Uterus (tissue), 2 donors: ENCODE measurements around the gene DTX4.

Experiments used
- POLR2A ChIP-seq, 2 donors: fragments of 450-650 bp; IDR thresholded peaks; one replicate each; pipeline ENCODE4 v1.6.1; 2016; ENCODE audit warnings: antibody characterized with exemption in 2 of 2, mild to moderate bottlenecking in 1 of 2, moderate library complexity in 1 of 2
- TF ChIP-seq, protein P1 (sequence below), 4 experiments: fragments of 200-600 bp in 2 of 4; fragments of 450-650 bp in 2 of 4; sonication (generic) in 2 of 4; IDR thresholded peaks; one replicate each; pipeline ENCODE4 v1.5.1; 2016 to 2019; ENCODE audit warnings: antibody characterized with exemption in 4 of 4, mild to moderate bottlenecking in 2 of 4, moderate library complexity in 1 of 4

GRCh38 chr11:59195586-59195985 lies 23.7 kb downstream of the DTX4 start:
- no peak for TF ChIP-seq POLR2A (IDR thresholded peaks at IDR 0.05)
- TF ChIP-seq, protein P1, sequence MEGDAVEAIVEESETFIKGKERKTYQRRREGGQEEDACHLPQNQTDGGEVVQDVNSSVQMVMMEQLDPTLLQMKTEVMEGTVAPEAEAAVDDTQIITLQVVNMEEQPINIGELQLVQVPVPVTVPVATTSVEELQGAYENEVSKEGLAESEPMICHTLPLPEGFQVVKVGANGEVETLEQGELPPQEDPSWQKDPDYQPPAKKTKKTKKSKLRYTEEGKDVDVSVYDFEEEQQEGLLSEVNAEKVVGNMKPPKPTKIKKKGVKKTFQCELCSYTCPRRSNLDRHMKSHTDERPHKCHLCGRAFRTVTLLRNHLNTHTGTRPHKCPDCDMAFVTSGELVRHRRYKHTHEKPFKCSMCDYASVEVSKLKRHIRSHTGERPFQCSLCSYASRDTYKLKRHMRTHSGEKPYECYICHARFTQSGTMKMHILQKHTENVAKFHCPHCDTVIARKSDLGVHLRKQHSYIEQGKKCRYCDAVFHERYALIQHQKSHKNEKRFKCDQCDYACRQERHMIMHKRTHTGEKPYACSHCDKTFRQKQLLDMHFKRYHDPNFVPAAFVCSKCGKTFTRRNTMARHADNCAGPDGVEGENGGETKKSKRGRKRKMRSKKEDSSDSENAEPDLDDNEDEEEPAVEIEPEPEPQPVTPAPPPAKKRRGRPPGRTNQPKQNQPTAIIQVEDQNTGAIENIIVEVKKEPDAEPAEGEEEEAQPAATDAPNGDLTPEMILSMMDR (IDR thresholded peaks at IDR 0.05): no peak
